HS-27A (cell line): ENCODE results near the gene MBOAT2.
A peak's percentile ranks its signal among the peaks of the same experiment; 100 is the strongest.

Source experiments
- DNase-seq: peaks from one replicate; pipeline ENCODE4 v3.0.0-alpha.2; 2012; ENCODE audit warnings: low read depth, missing footprints

Gene MBOAT2

GRCh38 chr2:8856176-8856575 is 147.3 kb downstream of the MBOAT2 start:
- no peak for DNase-seq

- no peak for DNase-seq
Observed at GRCh38 chr2:8855010-8855409, 148.5 kb downstream of the MBOAT2 start.

DNA sequence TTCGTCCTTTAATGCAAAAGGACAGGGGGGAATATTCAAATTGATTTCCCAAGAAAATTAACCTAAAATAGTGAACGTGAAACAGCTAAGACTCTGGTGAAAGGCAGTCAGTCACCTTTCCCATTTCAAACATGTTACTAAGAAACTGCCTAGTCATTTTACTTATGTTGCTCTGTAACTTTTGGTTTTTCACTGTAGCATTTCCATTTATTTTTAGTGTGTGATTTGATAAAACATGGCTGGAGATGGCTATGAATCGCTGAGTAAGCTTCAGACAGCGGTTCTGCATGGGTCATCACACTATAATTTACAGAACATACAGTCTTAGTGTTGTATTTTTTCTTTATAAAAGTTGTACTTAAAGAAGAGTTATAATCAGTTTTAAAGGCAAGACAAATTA is 150.1 kb downstream of the MBOAT2 start:
- DNase-seq = no peak

- no peak for DNase-seq
Observed at GRCh38 chr2:8851811-8852560, 151.5 kb downstream of the MBOAT2 start.

- DNase-seq = no peak
Observed at GRCh38 chr2:8850845-8851487, 152.5 kb downstream of the MBOAT2 start.

DNA sequence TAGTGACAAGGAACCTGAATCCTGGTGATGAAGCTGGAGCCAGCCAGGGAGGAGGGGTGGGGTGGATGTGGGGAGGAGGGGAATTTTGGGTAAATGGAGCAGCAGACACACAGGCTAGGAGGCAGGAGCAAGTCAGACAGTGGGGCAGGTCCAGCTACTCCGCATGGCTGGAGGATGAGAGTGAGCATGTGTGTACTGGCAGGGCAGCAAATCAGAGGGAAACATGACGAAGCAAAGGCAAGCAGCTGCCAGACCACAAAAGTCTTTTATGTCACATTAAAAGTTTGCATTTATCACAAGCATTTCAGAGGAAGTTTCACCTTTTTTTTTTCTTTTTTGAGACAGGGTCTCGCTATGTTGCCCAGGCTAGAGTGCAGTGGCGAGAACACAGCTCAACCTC is 154.2 kb downstream of the MBOAT2 start:
- no peak for DNase-seq

GRCh38 chr2:8848328-8849100 is 155.0 kb downstream of the MBOAT2 start:
- no peak for DNase-seq

DNA sequence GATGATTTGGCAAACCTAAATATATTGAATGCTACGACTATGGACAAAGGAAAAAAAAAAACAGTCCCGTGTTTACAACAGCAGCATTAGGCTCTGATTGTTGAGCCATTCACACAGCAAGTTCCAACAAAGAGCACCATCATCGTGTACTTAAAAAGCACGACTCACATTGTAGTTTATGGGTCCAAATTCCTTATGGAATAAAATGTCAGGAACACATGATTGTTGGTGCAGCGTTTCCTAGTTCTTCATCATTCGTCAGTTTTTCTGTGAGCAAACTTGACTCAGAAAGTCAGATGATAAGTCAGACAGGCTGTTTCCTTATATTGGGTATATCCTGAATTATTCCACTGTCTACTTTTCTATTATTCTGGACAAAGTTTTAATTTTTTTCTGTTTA is 156.1 kb downstream of the MBOAT2 start:
- DNase-seq = no peak

DNA sequence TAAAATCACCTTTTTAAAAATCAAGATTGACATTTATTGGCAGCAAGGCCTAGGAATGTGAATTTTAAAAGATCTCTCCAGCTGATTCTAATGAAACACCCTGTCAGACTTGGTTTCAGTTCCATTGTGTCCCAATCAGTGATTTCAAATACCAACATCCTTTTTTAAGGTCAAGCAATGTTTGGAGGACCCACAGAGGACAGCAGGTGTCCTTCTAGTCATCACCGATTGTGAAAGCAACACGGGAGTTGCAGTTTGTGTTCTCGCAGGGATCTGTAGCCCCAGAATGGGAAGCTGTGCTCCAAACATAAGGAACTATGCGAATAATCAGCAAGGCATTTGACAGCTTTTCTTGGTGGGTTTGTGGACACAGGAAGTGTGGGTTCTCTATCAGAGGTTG is 161.6 kb downstream of the MBOAT2 start:
- no peak for DNase-seq

GRCh38 chr2:8840475-8841091 is 162.9 kb downstream of the MBOAT2 start:
- no peak for DNase-seq

- DNase-seq = no peak
Observed at GRCh38 chr2:8839189-8839965, 164.1 kb downstream of the MBOAT2 start.

DNA sequence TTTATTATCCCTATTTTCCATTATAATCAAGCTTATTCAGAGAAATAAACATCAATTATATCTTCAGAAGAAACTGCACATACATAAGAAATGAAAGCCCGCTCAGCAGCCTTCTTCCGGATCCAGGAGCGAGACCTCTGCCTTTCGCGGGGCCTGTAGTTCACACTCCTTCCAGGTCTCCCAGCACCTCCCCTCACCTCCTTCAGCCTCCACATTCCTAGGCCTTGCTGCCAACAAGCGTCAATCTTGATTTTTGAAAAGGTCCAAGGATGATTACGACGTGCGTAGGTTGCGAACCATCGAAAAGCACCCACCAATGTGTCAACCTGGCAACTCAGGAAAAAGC is 165.7 kb downstream of the MBOAT2 start:
- DNase-seq = no peak

GRCh38 chr2:8836971-8837794 is 166.3 kb downstream of the MBOAT2 start, which contains the start of gene KIDINS220:
TSS of gene KIDINS220 (minus strand) at chr2:8837613. CDS start at chr2:8827093, 10,520 bp downstream.
- peak; percentile 57 for DNase-seq

DNA sequence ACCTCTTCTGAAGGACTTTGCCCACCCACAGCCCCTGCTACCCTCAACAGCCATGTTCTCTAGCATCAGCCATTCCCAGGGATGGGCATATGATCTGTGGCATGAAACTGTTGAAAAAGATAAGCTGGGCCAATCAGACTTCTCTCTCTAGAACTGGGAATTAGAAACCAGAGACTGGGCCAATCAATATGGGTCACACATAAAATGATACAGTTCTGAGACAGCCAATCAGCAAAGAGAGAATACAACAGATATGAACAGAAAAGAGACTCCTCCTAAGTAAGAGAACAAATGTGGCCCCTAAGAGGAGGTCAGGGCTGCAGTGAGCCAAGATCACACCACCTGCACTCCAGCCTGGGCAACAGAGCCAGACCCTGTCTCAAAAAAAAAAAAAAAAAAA is 168.2 kb downstream of the MBOAT2 start:
- no peak for DNase-seq

DNA sequence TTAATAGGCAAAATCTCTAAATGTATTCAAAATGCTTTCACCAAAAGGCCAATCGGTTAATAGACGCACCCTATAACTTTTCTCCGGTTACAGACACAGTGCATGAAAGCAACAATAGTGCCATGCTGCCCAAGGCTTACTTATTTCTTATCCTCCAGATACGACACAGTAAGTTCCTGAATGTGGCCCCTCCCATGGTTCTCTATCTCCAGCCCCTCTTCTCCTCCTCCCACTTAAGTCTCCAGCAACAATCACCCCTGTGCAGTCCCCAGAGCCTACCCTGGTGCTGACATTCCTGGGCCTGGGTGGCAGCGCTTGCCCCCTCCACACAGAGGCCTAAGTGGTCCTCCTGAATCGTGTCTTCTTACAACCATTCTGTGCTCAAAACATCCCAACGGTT is 169.6 kb downstream of the MBOAT2 start:
- no peak for DNase-seq

DNA sequence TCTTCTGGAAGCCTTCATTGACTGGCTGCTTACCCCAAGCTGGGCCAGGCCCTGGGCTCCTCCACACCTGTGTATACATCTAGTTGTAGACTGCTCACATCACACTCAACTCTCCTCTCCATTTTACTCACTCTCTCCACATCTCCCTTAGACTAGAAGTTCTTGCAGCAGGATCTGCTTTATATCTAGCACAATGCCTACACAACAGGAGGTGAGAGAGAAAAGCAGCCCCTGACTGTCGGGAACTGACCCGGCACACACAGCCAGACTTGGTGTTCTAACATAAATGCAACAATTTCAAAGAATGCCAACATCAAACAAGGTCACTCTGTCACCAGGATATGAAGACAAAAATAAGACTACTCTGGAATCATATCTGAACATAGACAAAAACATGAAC is 172.0 kb downstream of the MBOAT2 start:
- DNase-seq = no peak

- DNase-seq = no peak
Observed at GRCh38 chr2:8827729-8828128, 175.8 kb downstream of the MBOAT2 start.

GRCh38 chr2:8822218-8822617 is 181.3 kb downstream of the MBOAT2 start:
- no peak for DNase-seq

DNA sequence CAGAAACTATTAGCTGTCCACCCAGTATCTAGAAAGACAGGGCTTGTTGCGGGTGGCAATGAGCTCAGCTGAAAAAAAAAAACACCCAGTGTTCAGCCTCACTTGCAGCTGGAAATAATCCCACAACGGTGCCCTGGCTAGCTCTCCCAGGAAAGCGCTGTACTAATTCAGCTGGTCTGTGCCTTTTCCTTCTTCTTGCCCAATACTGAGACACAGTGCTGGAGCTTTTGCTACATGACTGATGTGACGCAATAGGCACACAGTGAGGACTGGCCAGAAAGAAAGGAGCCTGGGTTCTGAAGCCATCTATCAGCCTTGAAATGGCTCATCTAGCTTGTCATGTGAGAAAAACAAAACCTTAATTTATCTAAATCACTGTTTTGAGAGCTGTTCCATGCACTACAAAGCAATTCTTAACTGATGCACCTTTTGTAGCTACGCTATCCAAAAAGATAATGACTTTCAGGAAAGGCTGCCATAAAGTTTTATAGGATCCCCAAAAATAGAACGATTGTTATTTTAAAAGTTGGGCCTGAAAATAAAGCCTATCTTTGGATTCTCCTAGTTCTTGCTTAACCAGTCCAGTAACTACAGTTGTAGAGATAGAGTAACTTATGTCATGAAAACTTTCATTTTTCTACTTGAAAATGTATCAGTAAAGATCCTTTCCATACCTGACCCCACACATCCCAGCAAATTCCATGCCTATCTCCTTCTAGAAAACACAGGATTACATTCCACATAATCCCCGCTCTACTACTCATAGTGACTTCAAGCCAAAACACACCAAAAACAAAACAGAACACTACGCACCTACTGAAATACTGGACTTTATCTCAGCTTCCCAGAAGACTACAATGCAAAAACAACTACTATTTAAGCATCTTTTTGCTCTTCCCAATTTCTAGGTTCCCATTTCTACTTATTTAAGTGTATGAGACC is 181.9 kb downstream of the MBOAT2 start:
- DNase-seq = no peak

- DNase-seq = no peak
Observed at GRCh38 chr2:8819948-8820347, 183.5 kb downstream of the MBOAT2 start.
